ENCODE results near the gene CFAP161.

Gene CFAP161

DNA sequence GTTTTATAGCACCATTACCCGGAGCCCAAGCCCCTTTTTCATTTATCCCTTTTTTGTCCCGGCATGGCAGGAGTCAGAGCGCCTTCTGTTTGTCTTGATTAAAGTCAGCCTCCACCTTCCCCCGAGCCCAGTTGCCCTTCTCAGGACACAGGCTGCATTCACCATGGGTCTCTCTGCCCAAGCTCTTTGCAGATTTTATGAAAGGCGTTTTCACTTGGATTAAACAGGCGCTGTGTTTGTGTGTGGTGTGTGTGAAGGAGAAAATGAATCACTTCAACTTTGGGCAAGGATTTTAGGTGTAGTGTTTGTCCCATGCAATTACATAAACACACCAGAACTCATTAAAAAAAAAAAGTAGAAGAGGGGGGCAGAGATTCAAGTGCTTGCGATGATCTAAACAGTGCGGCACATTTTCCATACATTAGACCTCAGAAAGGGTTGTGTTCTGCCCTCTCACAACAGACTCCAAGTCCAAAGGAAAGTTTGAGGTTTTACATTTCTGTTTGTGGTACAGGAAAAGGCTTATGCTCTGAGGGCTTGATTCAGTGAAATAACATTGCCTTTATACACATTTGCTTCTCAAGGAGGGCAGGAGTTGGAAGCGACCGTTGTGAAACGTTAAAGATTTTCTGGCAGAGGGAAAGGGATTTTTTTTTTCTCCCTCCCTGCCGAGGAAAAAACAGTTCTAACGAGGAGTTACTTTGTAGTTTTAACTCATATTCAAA, 48.1 kb downstream of the CFAP161 start:
- DNase-seq (ENCODE audit: low read depth in 2 of 3, low spot score in 1 of 3) = no peak

DNA sequence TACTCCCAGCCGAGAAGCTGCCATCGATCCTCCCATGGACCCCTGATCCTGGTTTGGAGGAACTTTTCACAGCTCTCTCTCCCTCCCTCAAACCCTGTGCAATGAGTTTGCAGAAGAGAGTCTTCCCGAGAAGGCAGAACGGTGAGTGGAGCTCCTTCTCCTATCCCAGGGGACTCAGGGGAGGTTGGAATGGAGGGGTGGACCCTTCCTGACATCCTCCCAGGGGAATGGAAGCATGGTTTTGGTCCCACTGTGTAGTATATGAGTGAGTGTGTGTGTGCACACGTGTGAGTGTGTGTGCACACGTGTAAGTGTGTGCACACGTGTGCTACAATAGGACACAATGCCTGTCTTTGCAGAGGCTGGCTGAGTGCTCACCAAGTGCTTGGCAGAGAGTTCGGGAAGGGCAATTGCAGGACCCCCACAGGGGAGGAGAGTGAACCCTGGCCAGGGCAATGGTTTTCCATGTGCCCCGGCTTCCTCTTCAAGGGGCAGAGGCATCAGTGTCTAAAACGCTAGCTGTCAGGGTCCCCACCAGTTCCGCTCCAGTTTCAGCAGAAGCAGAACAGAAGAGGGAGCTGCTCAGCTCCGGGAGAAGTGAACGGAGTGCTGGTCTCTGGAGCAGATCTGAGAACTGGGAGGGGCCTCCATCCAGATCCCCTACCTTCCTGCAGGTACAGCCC, 48.8 kb downstream of the CFAP161 start:
- no peak for DNase-seq (ENCODE audit: low read depth in 2 of 3, low spot score in 1 of 3)

DNA sequence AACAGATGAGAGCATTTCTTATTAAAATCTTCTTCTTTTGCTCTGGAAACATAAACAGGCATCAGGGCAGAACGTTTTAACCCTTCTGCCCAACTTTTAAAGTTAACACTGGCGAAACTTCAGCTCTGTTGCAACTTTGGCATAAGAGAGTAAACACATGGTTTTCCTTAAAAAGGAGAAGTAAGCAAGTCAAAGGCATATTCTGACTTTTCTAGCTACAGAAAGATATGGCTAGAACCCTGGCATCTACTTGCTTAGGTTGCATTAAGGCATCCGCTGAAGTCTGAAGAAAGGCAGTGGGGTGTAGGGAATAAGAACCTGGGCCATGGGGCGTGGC, 49.3 kb downstream of the CFAP161 start:
- no peak for DNase-seq (ENCODE audit: low read depth in 2 of 3, low spot score in 1 of 3)

DNA sequence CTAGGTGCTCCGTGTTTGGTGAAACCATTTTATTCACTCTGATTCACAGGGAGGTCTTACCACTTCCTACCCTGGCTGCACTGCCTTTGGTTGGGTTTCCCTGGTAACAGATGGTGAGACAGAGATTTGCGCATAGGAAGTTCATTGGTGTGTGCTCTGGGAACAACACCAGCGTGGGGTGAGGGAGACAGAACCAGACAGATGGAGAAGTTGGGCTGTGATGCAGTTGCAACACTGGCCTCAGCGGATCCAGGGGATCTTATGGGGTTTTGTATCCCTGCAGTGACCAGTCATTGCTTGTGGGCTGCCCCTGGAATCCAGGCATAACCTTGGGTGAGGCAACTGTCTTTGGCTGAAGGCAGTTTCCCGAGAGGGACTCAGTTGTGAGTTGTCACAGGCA, 50.1 kb downstream of the CFAP161 start:
- DNase-seq (ENCODE audit: low read depth in 2 of 3, low spot score in 1 of 3) = no peak

DNA sequence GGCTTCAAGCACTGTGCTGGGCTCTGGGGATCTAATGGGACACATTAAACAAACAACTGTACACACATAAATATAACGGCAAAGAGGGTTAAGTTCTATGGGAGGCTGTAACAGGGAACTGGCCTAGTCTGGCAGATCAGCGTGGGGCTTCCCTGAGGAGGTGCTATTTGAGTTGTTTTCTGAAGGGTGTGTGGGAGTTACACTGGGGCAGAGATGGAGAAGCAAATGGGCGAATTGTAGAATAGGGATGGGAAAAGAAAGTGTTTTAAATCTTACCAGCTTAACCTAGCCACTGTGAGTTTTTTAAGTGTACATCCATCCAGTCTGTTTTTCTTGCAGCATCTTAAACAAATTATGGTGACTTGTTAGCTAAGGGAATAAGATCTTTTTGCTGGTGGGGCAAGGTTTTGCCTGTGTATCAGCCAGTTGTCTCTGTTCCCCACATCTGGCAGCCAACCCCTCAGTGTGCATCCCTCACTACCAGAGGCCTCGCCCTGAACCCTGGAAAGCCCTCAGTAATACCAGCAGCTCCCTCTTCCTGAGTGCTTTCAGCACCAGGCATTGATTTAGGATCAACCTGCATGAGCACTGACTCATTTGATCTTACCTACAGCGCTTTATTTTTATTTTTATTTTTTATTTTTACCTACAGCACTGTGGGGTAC, 51.7 kb downstream of the CFAP161 start:
- no peak for DNase-seq (ENCODE audit: low read depth in 2 of 3, low spot score in 1 of 3)

DNA sequence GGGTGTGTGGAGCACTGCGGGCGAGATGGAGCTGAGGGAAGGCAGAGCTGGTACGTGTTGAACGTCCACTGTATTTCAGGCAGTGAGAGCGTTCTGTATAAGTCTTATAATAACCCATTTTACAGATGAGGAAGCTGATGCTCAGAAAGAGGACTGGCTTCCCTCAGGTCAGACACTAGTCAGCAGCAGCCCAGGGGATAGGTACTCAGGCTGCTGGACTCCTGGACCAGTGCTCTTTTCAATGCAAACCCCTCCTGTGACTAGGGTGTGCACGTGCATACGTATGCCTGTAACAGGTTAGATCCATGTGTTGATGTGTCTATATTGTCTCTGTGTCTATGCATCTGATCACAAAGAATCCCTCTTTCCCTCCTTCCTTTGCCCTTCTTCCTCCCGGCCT, 54.3 kb downstream of the CFAP161 start:
- DNase-seq (ENCODE audit: low read depth in 2 of 3, low spot score in 1 of 3) = no peak

DNA sequence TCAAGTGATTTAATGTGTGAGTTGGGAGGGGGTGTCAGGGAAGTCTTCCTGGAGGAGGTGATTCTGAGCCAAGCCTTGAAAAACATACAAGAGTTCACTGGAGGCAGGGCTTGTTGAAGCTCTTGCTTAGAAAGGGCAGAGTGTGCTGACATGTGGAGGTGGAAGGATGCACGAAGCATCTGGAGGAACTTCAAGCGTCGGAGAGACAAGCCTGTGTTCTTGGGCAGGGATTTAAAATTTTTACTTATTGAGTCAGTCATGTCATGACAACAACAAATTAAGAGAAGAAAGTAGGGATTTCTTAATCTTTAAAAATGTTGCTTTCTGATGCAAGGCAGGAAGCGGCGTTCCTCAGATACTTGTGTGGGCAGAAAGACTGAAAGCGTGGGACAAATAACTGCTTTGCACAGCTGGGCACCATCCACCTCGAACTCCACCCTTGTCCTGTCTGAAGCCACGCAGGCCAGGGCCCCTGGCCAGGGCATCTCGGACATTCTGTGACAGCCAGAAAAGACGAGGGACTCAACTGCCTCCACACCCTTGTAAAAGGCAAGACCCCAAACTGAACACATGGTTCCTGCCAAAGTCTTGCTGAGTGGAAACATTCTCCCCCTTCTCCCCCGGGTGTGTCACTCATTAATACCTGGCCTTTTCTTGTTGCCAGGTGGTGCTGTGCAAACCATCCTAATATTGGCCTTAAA, 55.7 kb downstream of the CFAP161 start:
- DNase-seq (ENCODE audit: low read depth in 2 of 3, low spot score in 1 of 3) = no peak

DNA sequence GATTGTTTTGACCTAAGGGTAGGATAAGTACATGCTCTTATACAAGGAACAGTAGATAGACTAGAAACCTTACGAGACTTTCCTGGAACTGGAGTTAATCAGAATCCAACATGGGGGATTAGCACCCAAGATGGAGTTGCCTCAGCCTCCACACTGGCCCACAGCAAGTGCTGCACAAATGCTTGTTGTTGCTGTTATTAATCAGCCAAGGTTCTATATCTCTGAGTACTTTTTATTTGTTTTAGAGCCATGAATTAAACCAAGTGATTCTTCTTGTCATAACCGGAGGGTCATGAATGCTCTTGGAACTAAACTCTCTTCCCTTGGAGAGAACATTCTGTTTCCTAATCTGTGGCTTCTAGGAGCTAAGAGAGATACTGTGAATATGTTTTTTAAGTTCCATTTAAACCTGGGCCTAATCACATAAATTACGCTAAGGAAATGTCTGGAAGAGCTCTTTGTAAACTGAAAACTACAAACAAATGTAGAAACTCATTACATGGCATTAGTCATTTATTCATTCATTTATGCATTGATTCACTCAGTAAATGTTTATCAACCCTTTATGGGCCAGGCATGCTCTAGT, 56.9 kb downstream of the CFAP161 start:
- no peak for DNase-seq (ENCODE audit: low read depth in 2 of 3, low spot score in 1 of 3)

DNA sequence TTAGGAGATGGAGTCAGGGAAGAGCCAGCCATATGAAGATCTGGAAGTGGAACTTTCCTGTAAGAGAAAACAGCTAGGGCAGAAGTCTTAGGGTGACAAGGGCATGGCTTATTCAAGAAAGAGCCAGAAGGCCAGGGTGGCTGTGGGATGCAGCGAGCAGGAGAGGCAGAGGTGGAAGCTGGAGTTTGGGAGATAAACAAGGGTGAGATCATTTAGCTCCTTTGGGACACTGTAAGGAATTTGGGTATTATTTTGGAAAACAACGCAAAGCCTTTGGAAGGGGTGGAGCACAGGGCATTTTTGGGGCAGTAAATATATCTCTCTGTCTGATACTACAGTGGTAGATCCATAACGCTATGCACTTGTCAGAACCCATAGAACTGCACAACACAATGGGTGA, 57.6 kb downstream of the CFAP161 start:
- no peak for DNase-seq (ENCODE audit: low read depth in 2 of 3, low spot score in 1 of 3)

DNA sequence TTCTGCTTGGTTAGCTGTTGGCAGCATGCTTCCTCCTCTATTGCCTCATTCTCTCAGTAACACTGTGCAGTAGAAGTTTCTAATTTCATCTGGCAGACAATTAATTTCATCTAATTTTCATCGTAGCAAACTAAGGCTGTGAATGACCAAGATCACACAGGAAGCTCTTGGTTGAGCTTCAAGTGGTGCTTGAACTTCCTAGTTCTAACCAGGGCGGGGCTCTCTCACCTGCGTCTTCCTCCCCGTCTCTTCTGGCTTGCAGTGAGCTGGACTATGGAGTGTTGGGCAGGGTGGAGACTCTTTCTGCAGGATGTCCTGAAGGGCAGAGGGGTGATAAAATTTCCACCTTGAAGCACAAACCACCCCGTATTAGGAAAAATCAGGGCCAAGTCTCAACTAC, 60.7 kb downstream of the CFAP161 start:
- no peak for DNase-seq (ENCODE audit: low read depth in 2 of 3, low spot score in 1 of 3)

DNA sequence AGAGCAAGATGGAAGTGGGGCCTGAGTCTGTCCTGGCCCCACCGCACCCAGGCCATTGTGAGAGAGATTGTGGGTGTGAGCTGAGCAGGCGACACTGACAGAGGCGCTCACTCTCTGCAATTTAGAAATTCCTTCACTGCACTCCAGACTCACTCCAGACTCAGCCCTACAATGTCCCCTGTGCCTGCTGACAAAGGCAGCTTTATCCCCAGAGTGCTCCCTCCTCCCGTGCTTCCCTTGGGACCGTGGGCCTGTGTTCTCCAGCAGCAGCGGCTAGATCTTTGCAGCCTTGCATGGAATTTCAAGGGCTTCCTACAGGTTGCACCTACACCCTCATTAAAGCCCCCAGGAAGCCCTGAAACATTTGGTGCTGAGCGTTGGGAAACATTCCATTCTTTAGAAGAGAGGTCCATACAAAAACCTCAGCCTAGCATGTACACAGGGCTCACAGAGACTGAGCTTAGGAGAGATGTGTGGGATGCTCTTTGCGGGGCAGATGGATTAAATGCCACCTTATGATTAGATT, 61.3 kb downstream of the CFAP161 start:
- DNase-seq (ENCODE audit: low read depth in 2 of 3, low spot score in 1 of 3) = no peak

DNA sequence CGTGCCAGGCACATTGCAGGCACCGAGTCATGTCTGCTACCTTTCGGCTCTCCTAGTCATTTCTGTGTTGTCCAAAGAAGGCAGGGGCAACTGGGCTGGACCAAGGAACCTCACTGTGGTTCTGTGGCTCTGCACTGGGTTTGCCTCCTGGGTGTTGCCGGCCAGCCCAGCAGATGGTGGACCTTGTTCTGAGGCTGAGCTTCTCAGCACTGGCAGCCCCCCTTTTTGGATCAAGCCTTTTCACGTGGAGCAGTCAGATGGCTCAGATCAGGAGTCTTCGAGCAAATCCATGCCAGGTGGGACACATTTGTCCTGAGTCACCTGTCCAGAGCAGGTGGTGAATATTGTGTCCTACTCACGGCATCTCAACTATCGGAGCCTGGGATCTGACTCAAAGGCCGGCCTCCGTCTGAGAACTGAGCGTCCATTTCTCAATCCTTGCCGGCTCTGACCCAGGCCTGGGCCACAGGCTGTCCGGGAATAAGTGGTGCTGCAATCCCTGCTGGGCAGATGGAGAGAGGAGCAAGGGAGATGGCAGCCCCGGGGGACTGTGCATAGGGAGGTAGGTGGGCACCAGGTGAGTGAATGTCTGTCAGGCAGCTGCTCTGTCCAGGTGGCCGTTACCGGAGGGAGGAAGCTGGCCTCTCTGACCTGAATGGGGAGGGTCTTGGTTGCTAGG, 62.6 kb downstream of the CFAP161 start, which contains the start of gene IL16:
Gene IL16, plus strand, starts transcription at position 304 of the 679 bp plus-strand sequence. CDS start 28,521 bp downstream, outside the sequence.
- DNase-seq (ENCODE audit: low read depth in 2 of 3, low spot score in 1 of 3) = no peak

DNA sequence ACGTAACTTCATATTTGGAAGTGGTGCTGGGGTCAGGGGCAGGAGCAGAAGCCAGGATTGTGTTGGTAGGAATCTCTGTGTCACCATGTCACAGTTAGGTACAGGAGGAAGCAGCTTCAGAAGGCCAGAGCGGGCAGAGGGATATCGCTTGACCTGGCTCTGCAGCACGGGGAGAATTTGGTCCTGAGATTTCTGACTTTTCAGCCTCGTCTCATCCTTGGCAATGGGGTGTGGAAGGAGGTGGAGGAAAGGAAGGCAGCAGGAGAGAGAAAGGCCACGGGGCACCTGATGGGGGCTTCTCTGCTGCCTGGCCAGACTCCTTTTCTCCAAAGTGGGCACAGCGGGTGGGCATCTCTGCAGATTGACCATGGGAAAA, 63.2 kb downstream of the CFAP161 start:
- DNase-seq (ENCODE audit: low read depth in 2 of 3, low spot score in 1 of 3) = no peak

DNA sequence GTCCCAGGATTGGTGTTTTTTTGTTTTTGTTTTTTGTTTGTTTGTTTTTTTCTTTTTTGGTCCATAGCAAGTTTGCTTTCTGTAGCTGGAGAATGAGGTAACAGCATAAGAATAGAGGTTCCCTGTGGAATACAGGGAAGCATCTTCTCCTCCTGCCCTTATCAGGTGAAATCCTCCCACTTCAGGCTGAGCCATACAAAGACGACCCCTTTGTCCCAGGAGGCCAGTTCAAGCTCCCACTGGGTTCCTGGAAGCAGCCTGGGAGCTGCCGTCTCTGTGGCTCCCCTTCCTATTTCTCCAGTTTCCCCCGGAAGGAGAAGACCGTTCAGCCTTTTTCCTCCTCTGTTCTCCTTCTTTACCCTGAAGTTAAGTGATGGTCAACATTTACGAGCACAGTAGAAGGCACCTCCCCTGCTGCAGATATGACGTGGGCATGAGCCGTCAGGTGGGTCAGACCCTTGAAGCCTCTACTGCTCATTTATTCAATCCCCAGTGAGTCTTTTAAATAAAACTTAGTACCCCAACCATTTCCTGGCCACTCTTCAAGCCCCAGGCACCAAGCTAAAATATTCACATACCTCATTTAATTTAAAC, 63.7 kb downstream of the CFAP161 start:
- DNase-seq (ENCODE audit: low read depth in 2 of 3, low spot score in 1 of 3) = no peak
